ENCODE measurements around the gene FASTKD3. TPM values are rescaled to one million over a fixed set of nuclear protein-coding genes. Genes with fewer than 3 reads are reported as not detected.
"Not testable (repeated sequence)": the region's sequence is repeated elsewhere in the genome, so short reads cannot be mapped to it uniquely, and the experiment has no call there.

The FASTKD3 gene, protein sequence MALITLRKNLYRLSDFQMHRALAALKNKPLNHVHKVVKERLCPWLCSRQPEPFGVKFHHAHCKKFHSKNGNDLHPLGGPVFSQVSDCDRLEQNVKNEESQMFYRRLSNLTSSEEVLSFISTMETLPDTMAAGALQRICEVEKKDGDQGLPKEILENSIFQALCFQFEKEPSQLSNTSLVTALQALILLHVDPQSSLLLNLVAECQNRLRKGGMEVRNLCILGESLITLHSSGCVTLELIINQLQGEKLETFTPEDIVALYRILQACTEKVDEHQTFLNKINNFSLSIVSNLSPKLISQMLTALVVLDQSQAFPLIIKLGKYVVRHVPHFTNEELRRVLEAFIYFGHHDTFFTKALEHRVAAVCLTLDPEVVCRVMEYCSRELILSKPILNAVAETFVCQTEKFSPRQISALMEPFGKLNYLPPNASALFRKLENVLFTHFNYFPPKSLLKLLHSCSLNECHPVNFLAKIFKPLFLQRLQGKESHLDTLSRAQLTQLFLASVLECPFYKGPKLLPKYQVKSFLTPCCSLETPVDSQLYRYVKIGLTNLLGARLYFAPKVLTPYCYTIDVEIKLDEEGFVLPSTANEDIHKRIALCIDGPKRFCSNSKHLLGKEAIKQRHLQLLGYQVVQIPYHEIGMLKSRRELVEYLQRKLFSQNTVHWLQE
- total RNA-seq (14.4 TPM), polyA plus RNA-seq (26.7 TPM)
- long read RNA-seq, donor 1: 0 reads
- long read RNA-seq, donor 2: 0 reads
- long read RNA-seq, donor 3, partial matches to known transcripts: 0 of 2 reads
- long read RNA-seq, donor 3, other reads (novel, unspliced or antisense): 0 of 2 reads
- long read RNA-seq, donor 4, partial matches to known transcripts: 0 of 2 reads
- long read RNA-seq, donor 4, other reads (novel, unspliced or antisense): 0 of 2 reads
- long read RNA-seq, donor 5, transcript FASTKD3-202 (6 exons, 637 nt): major isoform, 5 of 12 reads
- long read RNA-seq, donor 5, partial matches to known transcripts: 5 of 12 reads
- long read RNA-seq, donor 5, other reads (novel, unspliced or antisense): 0 of 12 reads
- long read RNA-seq, donor 6, partial matches to known transcripts: 0 of 2 reads
- long read RNA-seq, donor 6, other reads (novel, unspliced or antisense): 0 of 2 reads
- long read RNA-seq, donor 7, partial matches to known transcripts: 0 of 5 reads
- long read RNA-seq, donor 7, other reads (novel, unspliced or antisense): 0 of 5 reads
- long read RNA-seq, donor 8, partial matches to known transcripts: 0 of 6 reads
- long read RNA-seq, donor 8, other reads (novel, unspliced or antisense): 0 of 6 reads
- long read RNA-seq, donor 9, partial matches to known transcripts: 0 of 1 reads
- long read RNA-seq, donor 9, other reads (novel, unspliced or antisense): 0 of 1 reads
- long read RNA-seq, donor 10: 0 reads

DNA sequence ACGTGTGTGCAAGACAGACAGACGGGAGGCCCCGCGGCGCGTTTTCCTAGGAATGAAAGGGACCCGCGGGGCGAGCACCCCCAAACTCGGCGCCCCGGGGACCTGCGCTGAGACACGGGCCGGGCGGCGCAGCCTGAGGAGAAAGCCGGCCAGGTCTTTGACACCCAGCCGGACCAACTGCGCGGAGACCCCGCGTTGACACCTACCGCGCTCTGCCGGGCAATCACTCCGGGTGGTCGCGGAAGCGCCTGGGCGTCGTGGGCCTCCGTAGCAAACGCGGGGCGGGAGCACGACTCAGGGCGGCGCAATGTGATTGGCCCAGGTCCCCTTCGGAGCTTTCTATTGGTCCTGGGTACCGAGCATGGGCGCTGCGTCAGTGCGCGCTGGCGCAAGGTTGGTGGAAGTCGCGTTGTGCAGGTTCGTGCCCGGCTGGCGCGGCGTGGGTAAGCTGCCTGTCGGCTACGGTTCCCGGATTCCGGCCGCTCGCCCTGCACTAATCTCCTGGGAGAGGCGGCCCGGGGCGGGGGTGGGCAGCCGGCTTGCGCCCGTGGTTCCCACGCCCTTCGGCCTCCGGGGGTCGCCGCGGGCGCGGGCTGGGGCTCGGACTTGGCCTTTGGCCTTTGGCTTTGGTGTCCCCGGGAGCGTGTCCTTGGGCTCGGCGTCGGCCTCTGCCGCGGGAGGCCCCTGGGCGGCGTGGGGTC is at the start of gene FASTKD3, which contains the start of gene MTRR:
Gene FASTKD3 (minus strand): TSS at position 259 of the 701 bp plus-strand sequence. CDS start 948 bp downstream, outside the sequence.
Gene MTRR (plus strand): TSS at position 376 of the 701 bp plus-strand sequence. CDS start 1,647 bp downstream, outside the sequence.
- peaks cover 3 to 14% of the 10 kb centered on the region in 2 donors for H3K4me1 ChIP-seq (ENCODE audit: control insufficient read depth in 2 of 2, insufficient read depth in 2 of 2, low read length in 2 of 2)
- H3K27ac ChIP-seq (ENCODE audit: low read depth in 1 of 2, low read length in 1 of 2): peak within 1 kb of the TSS; percentile 24 to 74
- H3K9me3 ChIP-seq (ENCODE audit: control insufficient read depth in 2 of 2, insufficient read depth in 1 of 2, low read length in 1 of 2): no peaks in the 10 kb centered on the region
- H3K36me3 ChIP-seq (ENCODE audit: control insufficient read depth in 2 of 2, insufficient read depth in 2 of 2, low read length in 1 of 2): peaks cover 0 to 15% of the 10 kb centered on the region in 2 donors
- under 1% methylated on average over 83 of the region's 83 CpGs for WGBS
- DNase-seq (ENCODE audit: low read depth in 6 of 9, low spot score in 9 of 9): peak; percentile 77 to 96 (median 91)
- peak within 1 kb of the TSS; percentile 87 to 88 for H3K4me3 ChIP-seq (ENCODE audit: low read length in 2 of 2)
- H3K27me3 ChIP-seq (ENCODE audit: control insufficient read depth in 2 of 2, insufficient read depth in 1 of 2, low read length in 1 of 2): no peaks in the 10 kb centered on the region

DNA sequence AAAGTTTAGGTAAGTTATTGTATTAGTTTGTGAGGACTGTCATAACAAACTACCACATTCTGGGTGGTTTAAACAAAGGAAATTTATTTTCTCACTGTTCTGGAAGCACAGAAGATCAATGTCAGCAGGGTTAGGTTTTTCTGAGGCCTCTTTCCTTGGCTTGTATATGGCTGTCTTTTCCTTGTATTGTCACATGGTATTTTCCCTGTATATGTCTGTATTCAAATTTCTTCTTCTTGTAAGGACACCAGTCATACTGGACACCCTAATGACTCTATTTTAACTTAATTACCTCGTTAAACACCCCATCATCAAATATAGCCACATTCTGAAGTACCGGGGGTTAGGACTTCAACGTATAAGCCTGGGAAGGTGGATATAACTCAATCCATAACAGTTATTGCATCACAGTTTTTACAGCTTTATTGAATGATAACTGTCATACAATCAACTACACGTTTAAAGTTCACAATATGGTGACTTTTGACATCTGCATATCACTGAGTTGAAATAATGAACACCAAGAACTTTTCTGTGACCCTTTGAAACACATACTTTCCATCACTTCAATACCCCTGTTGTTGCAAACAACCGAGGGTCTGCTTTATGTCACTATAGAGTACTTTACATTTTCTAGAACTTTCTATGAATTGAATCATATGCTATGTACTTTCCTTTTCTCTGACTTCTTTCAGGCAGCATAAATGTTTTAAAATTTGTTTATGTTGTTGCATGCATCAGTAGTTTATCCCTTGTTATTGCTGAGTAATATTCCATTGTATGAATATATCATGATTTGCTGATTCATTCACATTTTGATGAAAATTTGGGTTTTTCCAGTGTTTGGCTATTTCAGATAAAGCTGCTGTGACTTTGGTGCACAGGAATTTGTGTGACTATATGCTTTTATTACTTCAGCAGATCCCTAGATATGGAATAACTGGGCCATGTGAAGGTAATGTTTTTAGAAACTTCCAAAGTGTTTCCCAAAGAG is 48.6 kb upstream of the FASTKD3 start:
- 85% methylated on average over 5 of the region's 5 CpGs for WGBS
- no peaks in the 10 kb centered on the region for H3K4me1 ChIP-seq (ENCODE audit: control insufficient read depth in 2 of 2, insufficient read depth in 2 of 2, low read length in 2 of 2)
- no peak for DNase-seq (ENCODE audit: low read depth in 6 of 9, low spot score in 9 of 9)

DNA sequence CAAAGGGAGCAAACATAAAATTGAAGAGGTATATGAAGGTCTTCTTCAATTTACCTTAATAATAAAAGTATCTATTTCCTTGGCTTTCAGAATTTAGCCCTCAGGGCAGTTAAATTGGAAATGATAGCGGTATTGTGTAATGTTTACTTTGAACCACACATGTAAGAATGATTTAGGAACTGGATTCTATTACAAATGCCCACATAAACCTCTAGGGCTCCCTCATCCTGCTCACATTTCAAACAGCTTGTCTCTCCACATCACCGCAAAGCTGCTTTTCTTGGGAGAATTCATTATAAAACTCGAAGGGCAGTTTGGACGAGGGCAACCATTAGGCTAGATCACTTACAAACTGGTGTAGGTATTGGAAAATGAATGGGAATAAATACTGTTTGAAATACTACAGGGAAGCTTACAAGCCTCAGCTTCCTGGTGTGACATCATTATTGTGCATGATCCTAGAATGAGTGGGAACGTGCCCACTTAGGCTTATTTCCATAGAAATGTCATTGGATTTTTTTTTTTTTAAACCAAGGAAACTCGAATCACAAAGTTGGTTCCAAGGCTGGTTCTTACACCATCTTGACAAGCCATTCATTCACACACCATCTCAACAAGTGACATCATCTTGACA is 47.5 kb upstream of the FASTKD3 start:
- no peak for DNase-seq (ENCODE audit: low read depth in 6 of 9, low spot score in 9 of 9)
- H3K27ac ChIP-seq (ENCODE audit: low read depth in 1 of 2, low read length in 1 of 2): no peak overlapping the region
- H3K4me1 ChIP-seq (ENCODE audit: control insufficient read depth in 2 of 2, insufficient read depth in 2 of 2, low read length in 2 of 2): no peaks in the 10 kb centered on the region
- H3K27me3 ChIP-seq (ENCODE audit: control insufficient read depth in 2 of 2, insufficient read depth in 1 of 2, low read length in 1 of 2): no peaks in the 10 kb centered on the region
- no peak overlapping the region for H3K4me3 ChIP-seq (ENCODE audit: low read length in 2 of 2)
- WGBS: 86% methylated on average over 6 of the region's 6 CpGs
- no peaks in the 10 kb centered on the region for H3K36me3 ChIP-seq (ENCODE audit: control insufficient read depth in 2 of 2, insufficient read depth in 2 of 2, low read length in 1 of 2)
- no peaks in the 10 kb centered on the region for H3K9me3 ChIP-seq (ENCODE audit: control insufficient read depth in 2 of 2, insufficient read depth in 1 of 2, low read length in 1 of 2)

More for the DNA sequence above, 48.6 kb upstream of the FASTKD3 start:
- no peaks in the 10 kb centered on the region for H3K9me3 ChIP-seq (ENCODE audit: control insufficient read depth in 2 of 2, insufficient read depth in 1 of 2, low read length in 1 of 2)
- no peak overlapping the region for H3K4me3 ChIP-seq (ENCODE audit: low read length in 2 of 2)
- no peaks in the 10 kb centered on the region for H3K36me3 ChIP-seq (ENCODE audit: control insufficient read depth in 2 of 2, insufficient read depth in 2 of 2, low read length in 1 of 2)
- H3K27ac ChIP-seq (ENCODE audit: low read depth in 1 of 2, low read length in 1 of 2): no peak overlapping the region
- no peaks in the 10 kb centered on the region for H3K27me3 ChIP-seq (ENCODE audit: control insufficient read depth in 2 of 2, insufficient read depth in 1 of 2, low read length in 1 of 2)

DNA sequence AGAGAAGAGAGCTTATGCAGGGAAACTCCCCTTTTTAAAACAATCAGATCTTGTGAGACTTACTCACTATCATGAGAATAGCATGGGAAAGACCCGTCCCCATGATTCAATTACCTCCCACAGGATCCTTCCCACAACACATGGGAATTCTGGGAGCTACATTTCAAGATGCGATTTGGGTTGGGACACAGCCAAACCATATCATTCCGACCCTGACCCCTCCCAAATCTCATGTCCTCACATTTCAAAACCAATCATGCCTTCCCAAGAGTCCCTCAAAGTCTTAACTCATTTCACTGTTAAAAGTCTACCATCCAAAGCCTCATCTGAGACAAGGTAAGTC is 42.6 kb upstream of the FASTKD3 start:
- H3K9me3 ChIP-seq (ENCODE audit: control insufficient read depth in 2 of 2, insufficient read depth in 1 of 2, low read length in 1 of 2); DNase-seq (ENCODE audit: low read depth in 6 of 9, low spot score in 9 of 9); H3K36me3 ChIP-seq (ENCODE audit: control insufficient read depth in 2 of 2, insufficient read depth in 2 of 2, low read length in 1 of 2); H3K4me3 ChIP-seq (ENCODE audit: low read length in 2 of 2); H3K27me3 ChIP-seq (ENCODE audit: control insufficient read depth in 2 of 2, insufficient read depth in 1 of 2, low read length in 1 of 2); H3K4me1 ChIP-seq (ENCODE audit: control insufficient read depth in 2 of 2, insufficient read depth in 2 of 2, low read length in 2 of 2); H3K27ac ChIP-seq (ENCODE audit: low read depth in 1 of 2, low read length in 1 of 2): not testable (repeated sequence)
- 93% methylated on average over 3 of the region's 3 CpGs for WGBS

DNA sequence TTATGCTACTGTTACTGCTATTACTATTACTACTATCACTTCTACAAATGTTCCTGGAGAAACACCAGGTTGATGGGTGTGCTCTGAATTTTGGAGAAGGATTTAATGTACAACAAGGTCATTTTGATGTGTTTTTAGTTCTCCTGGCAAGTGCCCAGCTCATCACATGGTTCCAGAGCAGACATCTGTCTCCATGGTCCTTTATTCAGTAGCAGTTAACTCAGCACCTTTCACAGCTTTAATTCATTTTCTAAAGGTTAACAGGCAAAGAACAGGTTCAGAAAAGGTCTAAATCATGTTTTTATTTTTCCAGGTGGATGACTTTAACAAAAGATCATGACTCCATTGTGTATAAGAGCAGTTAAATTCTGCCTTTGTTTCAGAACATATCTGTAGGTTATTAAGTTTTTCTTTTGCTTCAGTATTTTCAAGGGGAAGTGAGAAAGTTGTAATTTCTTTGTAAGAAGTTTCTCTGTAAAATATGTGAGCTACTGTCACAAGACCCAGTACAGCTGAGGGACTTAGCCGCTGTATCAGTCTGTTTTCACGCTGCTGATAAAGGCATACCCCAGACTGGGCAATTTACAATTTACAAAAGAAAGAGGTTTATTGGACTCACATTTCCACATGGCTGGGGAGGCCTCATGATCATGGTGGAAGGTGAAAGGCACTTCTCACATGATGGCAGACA is 42.1 kb upstream of the FASTKD3 start:
- Histone ChIP-seq H3K36me3 (ENCODE audit: control insufficient read depth in 2 of 2, insufficient read depth in 2 of 2, low read length in 1 of 2) (no peaks in the 10 kb centered on the region), H3K27ac (ENCODE audit: low read depth in 1 of 2, low read length in 1 of 2) (no peak overlapping the region), H3K4me1 (ENCODE audit: control insufficient read depth in 2 of 2, insufficient read depth in 2 of 2, low read length in 2 of 2) (no peaks in the 10 kb centered on the region), H3K9me3 (ENCODE audit: control insufficient read depth in 2 of 2, insufficient read depth in 1 of 2, low read length in 1 of 2) (no peaks in the 10 kb centered on the region), H3K27me3 (ENCODE audit: control insufficient read depth in 2 of 2, insufficient read depth in 1 of 2, low read length in 1 of 2) (no peaks in the 10 kb centered on the region), H3K4me3 (ENCODE audit: low read length in 2 of 2) (no peak overlapping the region)
- DNase-seq (ENCODE audit: low read depth in 6 of 9, low spot score in 9 of 9): no peak
- WGBS: 95% methylated on average over 2 of the region's 2 CpGs

DNA sequence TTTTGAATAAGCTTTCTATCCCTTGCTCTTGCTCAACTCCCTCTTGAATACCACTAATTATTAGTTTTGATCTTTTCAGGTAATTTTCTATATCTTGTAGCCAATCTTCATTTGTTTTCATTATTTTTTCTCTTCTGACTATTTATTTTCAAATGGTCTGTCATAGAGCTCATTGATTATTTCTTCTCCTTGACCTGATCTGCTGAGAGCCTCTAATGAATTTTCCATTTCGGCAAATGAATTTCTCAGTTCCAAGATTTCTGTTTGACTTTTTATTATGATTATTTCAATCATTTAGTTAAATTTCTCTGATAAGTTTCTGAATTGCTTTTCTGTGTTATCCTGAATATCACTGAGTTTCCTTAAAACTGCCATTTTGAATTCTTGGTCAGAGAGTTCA is 39.5 kb upstream of the FASTKD3 start:
- DNase-seq (ENCODE audit: low read depth in 6 of 9, low spot score in 9 of 9): no peak
- WGBS: 100% methylated on average over 1 of the region's 1 CpG
- Histone ChIP-seq H3K9me3 (ENCODE audit: control insufficient read depth in 2 of 2, insufficient read depth in 1 of 2, low read length in 1 of 2) (no peaks in the 10 kb centered on the region), H3K4me3 (ENCODE audit: low read length in 2 of 2) (no peak overlapping the region), H3K27ac (ENCODE audit: low read depth in 1 of 2, low read length in 1 of 2) (no peak overlapping the region), H3K27me3 (ENCODE audit: control insufficient read depth in 2 of 2, insufficient read depth in 1 of 2, low read length in 1 of 2) (no peaks in the 10 kb centered on the region), H3K36me3 (ENCODE audit: control insufficient read depth in 2 of 2, insufficient read depth in 2 of 2, low read length in 1 of 2) (no peaks in the 10 kb centered on the region), H3K4me1 (ENCODE audit: control insufficient read depth in 2 of 2, insufficient read depth in 2 of 2, low read length in 2 of 2) (no peaks in the 10 kb centered on the region)

DNA sequence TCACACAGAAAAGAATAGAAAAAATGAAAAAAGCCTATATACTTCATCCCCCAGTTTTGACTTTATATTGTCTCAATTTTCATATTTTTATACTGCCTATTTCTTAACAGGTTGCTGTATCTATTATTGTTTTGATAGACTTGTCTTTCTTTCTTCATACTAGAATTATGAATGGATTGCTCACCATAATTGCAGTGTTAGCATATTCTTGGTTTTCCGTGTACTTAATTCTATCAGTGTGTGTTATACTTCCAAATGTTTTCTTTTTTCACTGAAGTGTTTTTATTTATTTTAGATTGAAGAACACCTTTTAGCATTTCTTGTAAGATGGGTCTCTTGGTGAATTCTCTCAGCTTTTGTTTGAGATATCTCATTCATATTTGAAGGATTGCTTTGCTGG is 38.8 kb upstream of the FASTKD3 start:
- Histone ChIP-seq H3K9me3 (ENCODE audit: control insufficient read depth in 2 of 2, insufficient read depth in 1 of 2, low read length in 1 of 2) (no peaks in the 10 kb centered on the region), H3K4me3 (ENCODE audit: low read length in 2 of 2) (no peak overlapping the region)
- 97% methylated on average over 1 of the region's 1 CpG for WGBS

More for the DNA sequence above, 38.8 kb upstream of the FASTKD3 start:
- Histone ChIP-seq H3K27me3 (ENCODE audit: control insufficient read depth in 2 of 2, insufficient read depth in 1 of 2, low read length in 1 of 2) (no peaks in the 10 kb centered on the region), H3K27ac (ENCODE audit: low read depth in 1 of 2, low read length in 1 of 2) (no peak overlapping the region), H3K4me1 (ENCODE audit: control insufficient read depth in 2 of 2, insufficient read depth in 2 of 2, low read length in 2 of 2) (no peaks in the 10 kb centered on the region), H3K36me3 (ENCODE audit: control insufficient read depth in 2 of 2, insufficient read depth in 2 of 2, low read length in 1 of 2) (peaks cover 2 to 3% of the 10 kb centered on the region in 2 donors)
- DNase-seq (ENCODE audit: low read depth in 6 of 9, low spot score in 9 of 9): no peak
